IMR-90 (cell line): ENCODE measurements around the gene SVIL. TPM values are rescaled to one million over a fixed set of nuclear protein-coding genes. Genes with fewer than 3 reads are reported as not detected.

Experiments used
- ATAC-seq: fragments of 200-7000 bp; cut with Tn5 transposase; 2 replicates; pipeline ENCODE4 v1.9.1; 2020; ENCODE audit warnings: low read depth, mild to moderate bottlenecking, moderate library complexity
- BruUV-seq: library from RNA; stranded (reverse); fragments of 400-500 nt; replicated peaks from 2 replicates; lab custom pipeline; 2021; lab: Mats Ljungman, UMichigan
- CTCF ChIA-PET: fragments of 300-600 bp; formaldehyde crosslinking; extraction: SDS; loops from one replicate; lab custom pipeline; 2021; ENCODE audit warnings: antibody characterized with exemption; lab: Yijun Ruan, JAX
- POLR2A ChIA-PET: fragments of 300-600 bp; sonication (Branson Sonifier 250); formaldehyde crosslinking; loops from one replicate; lab custom pipeline; 2022; ENCODE audit warnings: antibody characterized with exemption; ENCODE audit not compliant: unreplicated experiment; lab: Charles Lee
- DNase-seq: peaks from one replicate; pipeline ENCODE4 v3.0.0; 2013
- H2AFZ ChIP-seq: replicated peaks from 2 replicates; pipeline ENCODE3; 2013; ENCODE audit warnings: low read length, mild to moderate bottlenecking; ENCODE audit not compliant: poor library complexity
- H2AK5ac ChIP-seq: 2 replicates; pipeline ENCODE4 v1.6.1; 2013; ENCODE audit warnings: low read depth, low read length, inconsistent platforms
- H2AK9ac ChIP-seq: replicated peaks from 2 replicates; pipeline ENCODE3; 2013; ENCODE audit warnings: mild to moderate bottlenecking, low read depth, low read length, moderate library complexity; ENCODE audit not compliant: poor library complexity
- H2BK120ac ChIP-seq: 2 replicates; pipeline ENCODE4 v1.6.1; 2013; ENCODE audit warnings: low read depth, low read length, inconsistent platforms
- H2BK15ac ChIP-seq: 3 replicates; pipeline ENCODE4 v1.6.1; 2013; ENCODE audit warnings: low read depth, low read length, inconsistent platforms
- H2BK20ac ChIP-seq: 2 replicates; pipeline ENCODE4 v1.6.1; 2013; ENCODE audit warnings: low read depth, mild to moderate bottlenecking, inconsistent platforms, low read length, moderate library complexity
- H2BK5ac ChIP-seq: 2 replicates; pipeline ENCODE4 v1.6.1; 2013; ENCODE audit warnings: mild to moderate bottlenecking, low read depth, low read length, inconsistent platforms; ENCODE audit not compliant: poor library complexity, severe bottlenecking
- H3K14ac ChIP-seq: replicated peaks from 2 replicates; pipeline ENCODE4 v1.6.1; 2013; ENCODE audit warnings: low read depth, low read length, inconsistent platforms
- H3K18ac ChIP-seq: 2 replicates; pipeline ENCODE4 v1.6.1; 2013; ENCODE audit warnings: low read depth, low read length, control low read depth
- H3K23ac ChIP-seq: 2 replicates; pipeline ENCODE4 v1.6.1; 2013; ENCODE audit warnings: low read depth, low read length, inconsistent platforms
- H3K27ac ChIP-seq: 2 replicates; pipeline ENCODE4 v1.5.1; 2013; ENCODE audit warnings: mild to moderate bottlenecking, control low read depth, low read length; ENCODE audit not compliant: insufficient read depth
- H3K27me3 ChIP-seq: 2 replicates; pipeline ENCODE4 v1.6.1; 2013; ENCODE audit warnings: low read length; ENCODE audit not compliant: control insufficient read depth, insufficient read depth
- H3K36me3 ChIP-seq: 2 replicates; pipeline ENCODE4 v1.6.1; 2013; ENCODE audit warnings: low read length, mixed read lengths; ENCODE audit not compliant: control insufficient read depth, insufficient read depth
- H3K4ac ChIP-seq: 2 replicates; pipeline ENCODE4 v1.6.1; 2013; ENCODE audit warnings: low read depth, low read length, inconsistent platforms
- H3K4me1 ChIP-seq: 2 replicates; pipeline ENCODE4 v1.6.1; 2013; ENCODE audit warnings: low read length, mixed read lengths; ENCODE audit not compliant: control insufficient read depth, insufficient read depth
- H3K4me2 ChIP-seq: 2 replicates; pipeline ENCODE4 v1.6.1; 2013; ENCODE audit warnings: low read depth, mild to moderate bottlenecking, control low read depth, low read length, moderate library complexity
- H3K4me3 ChIP-seq: 2 replicates; pipeline ENCODE4 v1.5.1; 2013; ENCODE audit warnings: low read depth, mild to moderate bottlenecking, control low read depth, low read length, moderate library complexity; ENCODE audit not compliant: insufficient read depth
- H3K56ac ChIP-seq: 2 replicates; pipeline ENCODE4 v1.6.1; 2013; ENCODE audit warnings: low read length, inconsistent platforms; ENCODE audit not compliant: insufficient read depth; ENCODE audit errors: extremely low read depth
- H3K79me1 ChIP-seq, 2 experiments: 2 replicates each; pipeline ENCODE4 v1.6.1; 2013; ENCODE audit warnings: low read length in 2 of 2, inconsistent platforms in 1 of 2, low read depth in 1 of 2
- H3K9ac ChIP-seq: 2 replicates; pipeline ENCODE4 v1.6.1; 2013; ENCODE audit warnings: low read depth, low read length, control low read depth
- H3K9me1 ChIP-seq: 2 replicates; pipeline ENCODE4 v1.6.1; 2013; ENCODE audit warnings: low read length, inconsistent platforms; ENCODE audit not compliant: insufficient read depth
- H3K9me3 ChIP-seq: 2 replicates; pipeline ENCODE4 v1.6.1; 2013; ENCODE audit warnings: low read length; ENCODE audit not compliant: control insufficient read depth, insufficient read depth
- H4K20me1 ChIP-seq: 2 replicates; pipeline ENCODE4 v1.6.1; 2013; ENCODE audit warnings: low read length, inconsistent platforms; ENCODE audit not compliant: insufficient read depth
- H4K5ac ChIP-seq: 2 replicates; pipeline ENCODE4 v1.6.1; 2013; ENCODE audit warnings: mild to moderate bottlenecking, low read depth, low read length, control low read depth
- H4K8ac ChIP-seq, 2 experiments: 2 replicates each; pipeline ENCODE4 v1.6.1; 2013; ENCODE audit warnings: low read depth in 2 of 2, low read length in 2 of 2, control low read depth in 1 of 2, inconsistent platforms in 1 of 2
- H4K91ac ChIP-seq: 2 replicates; pipeline ENCODE4 v1.6.1; 2013; ENCODE audit warnings: low read depth, low read length, inconsistent platforms; ENCODE audit not compliant: insufficient read depth
- BHLHE40 ChIP-seq: fragments of 150-350 bp; IDR thresholded peaks from 2 replicates; pipeline ENCODE4 v1.6.1; 2016; ENCODE audit warnings: mild to moderate bottlenecking, low read depth, low read length
- CEBPB ChIP-seq: IDR thresholded peaks from 2 replicates; pipeline ENCODE4 v1.6.1; 2012; ENCODE audit warnings: low read depth, low read length, improper control_type of control experiment
- CHD1 ChIP-seq: IDR thresholded peaks from 2 replicates; pipeline ENCODE4 v1.6.1; 2012; ENCODE audit warnings: low read depth, low read length, improper control_type of control experiment
- CTCF ChIP-seq: conservative IDR thresholded peaks from 2 replicates; pipeline ENCODE4 v1.5.1; 2012; ENCODE audit warnings: mild to moderate bottlenecking, low read depth, low read length, improper control_type of control experiment
- ELK1 ChIP-seq: fragments of 150-350 bp; IDR thresholded peaks from 2 replicates; pipeline ENCODE4 v1.6.1; 2016; ENCODE audit warnings: low read depth, mild to moderate bottlenecking, low read length, moderate library complexity, borderline replicate concordance
- FOS ChIP-seq: fragments of 150-350 bp; IDR thresholded peaks from 2 replicates; pipeline ENCODE4 v1.6.1; 2016; ENCODE audit warnings: low read depth, low read length
- MAFK ChIP-seq: IDR thresholded peaks from 2 replicates; pipeline ENCODE4 v1.6.1; 2012; ENCODE audit warnings: low read depth, low read length, improper control_type of control experiment
- MAZ ChIP-seq: IDR thresholded peaks from 2 replicates; pipeline ENCODE4 v1.6.1; 2012; ENCODE audit warnings: low read depth, mild to moderate bottlenecking, low read length, improper control_type of control experiment, moderate library complexity, borderline replicate concordance
- MXI1 ChIP-seq: IDR thresholded peaks from 2 replicates; pipeline ENCODE4 v1.6.1; 2012; ENCODE audit warnings: low read depth, mild to moderate bottlenecking, low read length, moderate library complexity, borderline replicate concordance
- NFE2L2 ChIP-seq: fragments of 150-350 bp; IDR thresholded peaks from 2 replicates; pipeline ENCODE4 v1.6.1; 2016; ENCODE audit warnings: low read depth, mild to moderate bottlenecking, low read length
- POLR2A ChIP-seq: IDR thresholded peaks from 2 replicates; pipeline ENCODE4 v1.6.1; 2012; ENCODE audit warnings: mild to moderate bottlenecking, low read depth, low read length
- RAD21 ChIP-seq: IDR thresholded peaks from 2 replicates; pipeline ENCODE4 v1.6.1; 2012; ENCODE audit warnings: low read length, improper control_type of control experiment
- RCOR1 ChIP-seq: IDR thresholded peaks from 2 replicates; pipeline ENCODE4 v1.6.1; 2012; ENCODE audit warnings: mild to moderate bottlenecking, low read length, improper control_type of control experiment; ENCODE audit not compliant: insufficient replicate concordance
- RFX5 ChIP-seq: IDR thresholded peaks from 2 replicates; pipeline ENCODE4 v1.8.0; 2012; ENCODE audit warnings: low read depth, mild to moderate bottlenecking, low read length, moderate library complexity
- SMC3 ChIP-seq: fragments of 150-350 bp; IDR thresholded peaks from 2 replicates; pipeline ENCODE4 v1.6.1; 2016; ENCODE audit warnings: low read depth, mild to moderate bottlenecking, antibody characterized with exemption, low read length, moderate library complexity
- USF2 ChIP-seq: fragments of 150-350 bp; IDR thresholded peaks from 2 replicates; pipeline ENCODE4 v1.6.1; 2017; ENCODE audit warnings: mild to moderate bottlenecking, antibody characterized with exemption, low read length, low read depth
- WGBS, 2 experiments: methylation state at CpG; one replicate each; pipeline versions ENCODE4 v1.1.5 to v1.1.7; 2013; ENCODE audit warnings: missing lambda C conversion rate in 2 of 2; ENCODE audit not compliant: insufficient read length in 1 of 2; ENCODE audit errors: extremely low coverage in 2 of 2; 5-methylcytosine and 5-hydroxymethylcytosine counted together
- dilution Hi-C: fragments of 300-500 bp; cut with HindIII; formaldehyde crosslinking; loops from one replicate; pipeline ENCODE4 v1.14.3; 2018; ENCODE audit warnings: low sequenced_read_pairs; ENCODE audit not compliant: unreplicated experiment
- in situ Hi-C: fragments of 300-500 bp; cut with MboI; formaldehyde crosslinking; loops from 3 replicates; pipeline ENCODE4 v1.14.3; 2019; ENCODE audit warnings: low sequenced_read_pairs, inconsistent platforms, mixed read lengths
- intact Hi-C: fragments of 100-400 bp; cut with micrococcal nuclease; formaldehyde crosslinking; loops from 2 replicates; pipeline ENCODE4 v1.10.0; 2022
- polyA plus RNA-seq, 3 experiments: library from polyadenylated mRNA; depleted of rRNA; stranded (reverse); fragments of >200 nt; gene quantifications; 2 replicates each; pipeline ENCODE4 v1.2.3, GENCODE V29; 2012; ENCODE audit warnings: low replicate concordance in 1 of 3
- total RNA-seq: library from RNA; depleted of rRNA; stranded (reverse); fragments of >200 nt; gene quantifications from 2 replicates; pipeline ENCODE4 v1.2.3, GENCODE V29; 2012

SVIL gene
- total and polyA plus RNA-seq, 2 of the 4 experiments (the other 2 are of a cell fraction), result 11.5 to 11.6 TPM

- no peak overlapping the region for H2BK20ac ChIP-seq
- BruUV-seq, result no TSS peak
- no peak overlapping the region for H3K18ac ChIP-seq
- H4K8ac ChIP-seq, result no peak overlapping the region
- no peak overlapping the region for H2BK15ac ChIP-seq
- in situ Hi-C loops (no loop called here), intact Hi-C loops (no loop called here), dilution Hi-C loops (no loop called here)
- peaks cover 17 to 78% of the 10 kb centered on the region in 2 experiments for H3K79me1 ChIP-seq
- no peaks in the 10 kb centered on the region for H3K9me3 ChIP-seq
- no peak overlapping the region for H4K91ac ChIP-seq
- POLR2A ChIA-PET, result no interaction called here
- ATAC-seq (no peak), DNase-seq (no peak)
- H4K5ac ChIP-seq, result no peak overlapping the region
- no CpG with 5 or more reads among the region's 2 CpGs for WGBS, 2 experiments
- H3K27me3 ChIP-seq, result no peaks in the 10 kb centered on the region
- peaks cover 43% of the 10 kb centered on the region for H4K20me1 ChIP-seq
- TF ChIP-seq RFX5, result no peak
- TF ChIP-seq SMC3, result no peak
- no peak for TF ChIP-seq CTCF
- TF ChIP-seq NFE2L2, result no peak
- TF ChIP-seq CHD1, result no peak
- no peak for TF ChIP-seq MXI1
- no peak for TF ChIP-seq MAFK
- no peak for TF ChIP-seq MAZ
- no peak for TF ChIP-seq BHLHE40
- TF ChIP-seq CEBPB, result no peak
- no peak for TF ChIP-seq RAD21
- TF ChIP-seq USF2, result no peak
- no peak for TF ChIP-seq RCOR1
- TF ChIP-seq POLR2A, result no peak
- no peak for TF ChIP-seq ELK1
- no peak for TF ChIP-seq FOS
- H3K23ac ChIP-seq, result no peak overlapping the region
- H3K4me1 ChIP-seq, result peaks cover 12% of the 10 kb centered on the region
- H3K36me3 ChIP-seq, result no peaks in the 10 kb centered on the region
- H3K4me3 ChIP-seq, result no peak overlapping the region
- no peak overlapping the region for H3K56ac ChIP-seq
- H3K4me2 ChIP-seq, result no peak overlapping the region
- H2AFZ ChIP-seq, result no peak overlapping the region
- H2AK9ac ChIP-seq, result no peak overlapping the region
- H3K9me1 ChIP-seq, result peaks cover 9% of the 10 kb centered on the region; the same call in 1 of the 2 replicates
- no peak overlapping the region for H3K27ac ChIP-seq
- no peak overlapping the region for H3K9ac ChIP-seq
- H3K14ac ChIP-seq, result no peak overlapping the region
- H2BK120ac ChIP-seq, result no peak overlapping the region
- CTCF ChIA-PET, result no interaction called here
- H3K4ac ChIP-seq, result no peak overlapping the region
- H2AK5ac ChIP-seq, result no peak overlapping the region
- no peak overlapping the region for H2BK5ac ChIP-seq
Observed at GRCh38 chr10:29615195-29615594, 19.6 kb downstream of the SVIL start.
